RKO (cell line): ENCODE results near the gene SGIP1.

Experiments
- DNase-seq: peaks from one replicate; pipeline ENCODE4 v3.0.0-alpha.2; 2016; ENCODE audit warnings: low spot score

SGIP1 gene

GRCh38 chr1:66533804-66534740 lies at the start of gene SGIP1:
TSS of gene SGIP1 (plus strand) at chr1:66534153. CDS start at chr1:66534359, 206 bp downstream.
- DNase-seq, result no peak

- peak; percentile 93 for DNase-seq
Measured at GRCh38 chr1:66489151-66489550, 44.8 kb upstream of the SGIP1 start.

- DNase-seq, result no peak
Measured at GRCh38 chr1:66489972-66490601, 43.9 kb upstream of the SGIP1 start.

- no peak for DNase-seq
Measured at GRCh38 chr1:66490816-66491215, 43.1 kb upstream of the SGIP1 start.

- DNase-seq, result no peak
Measured at GRCh38 chr1:66492424-66492823, 41.5 kb upstream of the SGIP1 start.

GRCh38 chr1:66493731-66494130 lies 40.2 kb upstream of the SGIP1 start:
- no peak for DNase-seq

GRCh38 chr1:66494482-66494881 lies 39.5 kb upstream of the SGIP1 start:
- no peak for DNase-seq

- DNase-seq, result no peak
Measured at GRCh38 chr1:66495495-66495894, 38.5 kb upstream of the SGIP1 start.

GRCh38 chr1:66497910-66498309 lies 36.0 kb upstream of the SGIP1 start:
- no peak for DNase-seq

GRCh38 chr1:66500301-66500700 lies 33.7 kb upstream of the SGIP1 start:
- DNase-seq, result no peak

GRCh38 chr1:66502086-66502485 lies 31.9 kb upstream of the SGIP1 start:
- no peak for DNase-seq

GRCh38 chr1:66503841-66504470 lies 30.0 kb upstream of the SGIP1 start:
- peak; percentile 80 for DNase-seq

- DNase-seq, result peak; percentile 36
Measured at GRCh38 chr1:66505671-66506392, 28.1 kb upstream of the SGIP1 start.

- no peak for DNase-seq
Measured at GRCh38 chr1:66506393-66506687, 27.6 kb upstream of the SGIP1 start.

GRCh38 chr1:66506991-66507390 lies 27.0 kb upstream of the SGIP1 start:
- DNase-seq, result no peak

GRCh38 chr1:66510407-66510806 lies 23.5 kb upstream of the SGIP1 start:
- no peak for DNase-seq

GRCh38 chr1:66511118-66511517 lies 22.8 kb upstream of the SGIP1 start:
- DNase-seq, result no peak

GRCh38 chr1:66517959-66518358 lies 16.0 kb upstream of the SGIP1 start:
- no peak for DNase-seq

- DNase-seq, result no peak
Measured at GRCh38 chr1:66518654-66519053, 15.3 kb upstream of the SGIP1 start.

- DNase-seq, result no peak
Measured at GRCh38 chr1:66519992-66520391, 14.0 kb upstream of the SGIP1 start.

- DNase-seq, result no peak
Measured at GRCh38 chr1:66520655-66521054, 13.3 kb upstream of the SGIP1 start.

GRCh38 chr1:66521721-66522365 lies 12.1 kb upstream of the SGIP1 start:
- peak; percentile 76 for DNase-seq
